Ovary (tissue), 9 donors: ENCODE results near the gene OR11H7. TPM values are rescaled to one million over a fixed set of nuclear protein-coding genes. Genes with fewer than 3 reads are reported as not detected.
"Not testable (repeated sequence)": the region's sequence is repeated elsewhere in the genome, so short reads cannot be mapped to it uniquely, and the experiment has no call there.

Experiments
- DNase-seq, 5 donors: peaks; one replicate each; pipeline ENCODE4 v3.0.0-alpha.2; 2019 to 2020
- H3K27ac ChIP-seq, 2 donors: fragments of 200-600 bp; one replicate each; pipeline versions ENCODE4 v1.5.1 to v1.8.0; 2019 to 2022
- H3K27me3 ChIP-seq: fragments of 200-600 bp; one replicate; pipeline ENCODE4 v1.8.0; 2022
- H3K36me3 ChIP-seq: fragments of 200-600 bp; sonication (generic); one replicate; pipeline ENCODE4 v1.5.1; 2019
- H3K4me1 ChIP-seq: one replicate; pipeline ENCODE4 v1.8.1; 2013; ENCODE audit warnings: mild to moderate bottlenecking, moderate library complexity; ENCODE audit not compliant: insufficient read depth
- H3K4me3 ChIP-seq: fragments of 200-600 bp; sonication (generic); one replicate; pipeline ENCODE4 v1.5.1; 2017
- H3K9me3 ChIP-seq, 2 donors: fragments of 200-600 bp in 1 of 2; sonication (generic) in 1 of 2; one replicate each; pipeline versions ENCODE4 v1.5.1 to v1.8.1; 2013 to 2019; ENCODE audit warnings: mild to moderate bottlenecking in 1 of 2, moderate library complexity in 1 of 2
- EP300 ChIP-seq: sonication (generic); formaldehyde crosslinking; IDR thresholded peaks from one replicate; pipeline ENCODE4 v1.6.1; 2017; ENCODE audit warnings: antibody characterized with exemption
- POLR2A ChIP-seq: fragments of 450-650 bp; IDR thresholded peaks from one replicate; pipeline ENCODE4 v1.6.1; 2017; ENCODE audit warnings: antibody characterized with exemption, mild to moderate bottlenecking, moderate library complexity
- WGBS, 3 donors: extraction: QIAGEN DNeasy Blood & Tissue Kit in 1 of 3; methylation state at CpG; one replicate each; pipeline versions ENCODE4 v1.1.5 to v1.1.7; 2013 to 2017; 5-methylcytosine and 5-hydroxymethylcytosine counted together
- intact Hi-C, 4 donors: fragments of 100-400 bp; cut with DNase I; formaldehyde crosslinking; loops; one replicate each; pipeline versions ENCODE4 v1.11.0 to v1.15.1; 2022 to 2023
- polyA plus RNA-seq, 2 donors: library from polyadenylated mRNA; stranded (reverse); fragments of 200-250 nt in 1 of 2; fragments of 350-450 nt in 1 of 2; fragmentation: Illumina TruSeq in 1 of 2; extraction: RNeasy Lipid Tissue Mini Kit (QIAGEN cat#74804) in 1 of 2; gene quantifications; one replicate each; pipeline ENCODE4 v1.2.3, GENCODE V29; 2013 to 2014
- total RNA-seq, 7 donors: library from RNA; depleted of rRNA in 2 of 7; stranded (reverse); fragments of >200 nt in 2 of 7; fragmentation: NEBNext Ultra II Directional in 3 of 7; extraction: Animal tissue kit (Norgen Biotek cat#: 25700) in 3 of 7; gene quantifications; one replicate each; pipeline versions ENCODE4 v1.1.0 to v1.2.4, GENCODE V29; 2016 to 2023
- TF ChIP-seq, protein P1 (sequence below), 3 donors: fragments of 450-650 bp in 2 of 3; fragments of 200-600 bp in 1 of 3; IDR thresholded peaks; one replicate each; pipeline versions ENCODE4 v1.5.1 to v1.8.0; 2016 to 2022; ENCODE audit warnings: antibody characterized with exemption in 3 of 3, mild to moderate bottlenecking in 1 of 3
- donor health status: DM: no; HTN: no; CAD: no; lungs with moderate emphysema.
- donor health status: DM: no; HTN: no; CAD: no.
- donor health status: Bipolar disorder and iron deficiency.
- donor health status: DM: yes; HTN: yes; CAD: no.
- donor health status: DM: no; HTN: no; CAD: no.
- donor health status: DM: yes; HTN: yes; CAD: no.

OR11H7 gene
- total and polyA plus RNA-seq, 9 donors: not detected

DNA sequence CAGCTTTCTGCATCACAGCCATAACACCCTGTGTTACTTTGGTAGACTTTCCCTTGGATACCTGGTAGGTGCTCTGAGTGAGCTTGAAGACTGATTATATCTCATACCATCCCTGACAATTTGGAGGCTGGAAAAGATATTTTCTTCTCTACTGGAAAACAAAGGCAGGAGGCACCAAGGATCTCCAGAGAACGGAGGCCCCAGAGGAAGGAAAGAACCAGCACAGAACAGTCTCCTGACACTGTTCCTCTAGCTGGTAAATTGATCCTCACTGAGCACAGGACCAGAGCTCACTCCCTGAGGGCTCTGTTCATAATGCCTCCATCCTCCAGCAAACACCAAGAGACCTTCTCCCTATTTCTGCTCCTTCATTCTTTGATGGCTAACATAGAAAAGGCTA lies 38.2 kb upstream of the OR11H7 start, which contains the start of gene OR11G2:
Gene OR11G2, plus strand, starts transcription at position 301 of the 400 bp plus-strand sequence. CDS start 6,542 bp downstream, outside the sequence.
- Histone ChIP-seq H3K27ac (no peak within 1 kb of the TSS), H3K36me3 (no peaks in the 10 kb centered on the region), H3K9me3 (no peaks in the 10 kb centered on the region), H3K27me3 (no peaks in the 10 kb centered on the region), H3K4me3 (no peak within 1 kb of the TSS), H3K4me1 (no peaks in the 10 kb centered on the region)
- 44 to 63% (median 46%) methylated on average over 1 of the region's 1 CpG for WGBS, 3 donors
- DNase-seq: no peak
- TF ChIP-seq, protein P1, sequence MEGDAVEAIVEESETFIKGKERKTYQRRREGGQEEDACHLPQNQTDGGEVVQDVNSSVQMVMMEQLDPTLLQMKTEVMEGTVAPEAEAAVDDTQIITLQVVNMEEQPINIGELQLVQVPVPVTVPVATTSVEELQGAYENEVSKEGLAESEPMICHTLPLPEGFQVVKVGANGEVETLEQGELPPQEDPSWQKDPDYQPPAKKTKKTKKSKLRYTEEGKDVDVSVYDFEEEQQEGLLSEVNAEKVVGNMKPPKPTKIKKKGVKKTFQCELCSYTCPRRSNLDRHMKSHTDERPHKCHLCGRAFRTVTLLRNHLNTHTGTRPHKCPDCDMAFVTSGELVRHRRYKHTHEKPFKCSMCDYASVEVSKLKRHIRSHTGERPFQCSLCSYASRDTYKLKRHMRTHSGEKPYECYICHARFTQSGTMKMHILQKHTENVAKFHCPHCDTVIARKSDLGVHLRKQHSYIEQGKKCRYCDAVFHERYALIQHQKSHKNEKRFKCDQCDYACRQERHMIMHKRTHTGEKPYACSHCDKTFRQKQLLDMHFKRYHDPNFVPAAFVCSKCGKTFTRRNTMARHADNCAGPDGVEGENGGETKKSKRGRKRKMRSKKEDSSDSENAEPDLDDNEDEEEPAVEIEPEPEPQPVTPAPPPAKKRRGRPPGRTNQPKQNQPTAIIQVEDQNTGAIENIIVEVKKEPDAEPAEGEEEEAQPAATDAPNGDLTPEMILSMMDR (IDR thresholded peaks at IDR 0.05): no peak
- intact Hi-C loops: no loop called here

DNA sequence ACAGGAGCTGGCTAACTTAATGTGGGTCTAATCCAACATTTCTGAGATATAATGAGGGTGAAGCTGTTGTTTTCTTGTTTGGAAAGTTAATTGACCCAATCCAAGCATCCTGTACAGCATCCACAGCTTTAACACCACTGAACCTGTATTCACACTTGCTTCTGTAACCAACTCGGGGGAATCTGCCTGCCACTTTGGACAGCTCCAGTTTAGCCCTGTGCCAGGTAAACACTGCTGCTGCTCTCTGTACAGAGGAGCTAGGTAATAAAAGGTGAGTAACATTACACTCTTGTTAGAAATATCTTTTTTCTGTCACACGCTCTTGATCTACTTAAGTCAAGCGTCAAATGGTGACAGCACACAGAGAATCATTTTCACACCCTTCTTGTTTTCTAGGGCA lies 37.4 kb upstream of the OR11H7 start:
- no peak for TF ChIP-seq POLR2A
- TF ChIP-seq, protein P1 (IDR thresholded peaks at IDR 0.05): no peak
- no peak for TF ChIP-seq EP300
- 68 to 80% (median 69%) methylated on average over 3 of the region's 3 CpGs for WGBS, 3 donors
- DNase-seq: no peak
- Histone ChIP-seq H3K9me3 (no peaks in the 10 kb centered on the region), H3K36me3 (no peaks in the 10 kb centered on the region), H3K4me1 (no peaks in the 10 kb centered on the region), H3K4me3 (no peak overlapping the region), H3K27me3 (no peaks in the 10 kb centered on the region), H3K27ac (no peak overlapping the region)
- intact Hi-C loops: no loop called here

DNA sequence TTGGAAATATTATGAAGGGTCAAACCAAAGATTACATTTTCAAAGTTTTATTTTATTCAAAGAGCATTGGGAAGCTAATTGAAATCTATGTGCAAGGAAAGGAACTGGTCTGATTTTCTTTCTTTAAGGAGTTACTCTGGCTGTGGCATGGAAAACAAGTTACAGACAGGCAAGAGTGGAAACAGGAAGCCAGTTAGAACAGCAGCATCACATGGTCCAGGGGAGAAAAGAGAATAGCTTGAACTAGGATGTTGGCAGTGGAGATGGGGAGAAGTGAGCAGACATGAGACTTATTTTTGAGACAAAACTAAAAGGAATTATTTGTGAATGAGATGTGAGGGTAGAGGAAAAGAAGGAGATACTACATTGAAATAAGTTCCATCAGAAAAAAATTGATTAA lies 34.7 kb upstream of the OR11H7 start:
- TF ChIP-seq POLR2A (no peak), EP300 (no peak)
- TF ChIP-seq, protein P1 (IDR thresholded peaks at IDR 0.05): no peak
- Histone ChIP-seq H3K4me1 (no peaks in the 10 kb centered on the region), H3K27ac (no peak overlapping the region), H3K27me3 (no peaks in the 10 kb centered on the region), H3K4me3 (no peak overlapping the region), H3K36me3 (no peaks in the 10 kb centered on the region), H3K9me3 (no peaks in the 10 kb centered on the region)
- intact Hi-C loops: no loop called here
- no peak for DNase-seq

DNA sequence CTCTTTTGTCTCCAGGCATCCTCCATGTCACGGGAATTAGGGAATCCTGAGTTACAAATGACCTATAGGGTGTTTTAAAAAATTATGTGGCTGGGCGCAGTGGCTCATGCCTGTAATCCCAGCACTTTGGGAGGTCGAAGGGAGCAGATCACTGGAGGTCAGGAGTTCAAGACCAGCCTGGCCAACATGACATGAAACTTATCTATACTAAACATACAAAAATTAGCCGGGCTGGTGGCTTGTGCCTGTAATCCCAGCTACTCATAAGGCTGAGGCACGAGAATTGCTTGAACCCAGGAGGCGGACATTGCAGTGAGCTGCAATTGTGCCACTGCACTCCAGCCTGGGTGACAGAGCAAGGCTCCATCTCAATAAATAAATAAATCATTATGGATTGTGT lies 33.6 kb upstream of the OR11H7 start:
- 60 to 67% (median 63%) methylated on average over 6 of the region's 6 CpGs for WGBS, 3 donors

DNA sequence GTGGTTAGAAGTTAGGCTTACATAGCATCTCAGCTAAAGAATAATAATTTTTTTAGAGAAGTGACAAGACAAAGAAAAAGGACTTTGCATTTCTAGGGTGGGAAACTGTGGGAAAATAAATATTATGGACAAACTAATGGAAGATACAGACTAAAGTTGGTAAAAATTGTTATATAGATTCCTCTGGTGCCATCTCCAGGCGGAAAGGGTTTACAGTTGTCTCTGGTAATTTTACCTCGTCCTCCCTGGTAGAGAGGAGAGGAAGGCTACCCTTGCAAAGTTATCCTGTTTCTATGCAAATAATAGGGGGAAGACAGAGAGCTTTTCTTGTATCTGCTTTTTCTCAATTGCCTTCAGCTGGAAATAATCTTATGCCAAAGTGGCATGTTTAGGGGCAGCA lies 32.9 kb upstream of the OR11H7 start:
- TF ChIP-seq POLR2A (no peak), EP300 (no peak)
- TF ChIP-seq, protein P1 (IDR thresholded peaks at IDR 0.05): no peak
- no peaks in the 10 kb centered on the region for H3K27me3 ChIP-seq
- no peak for DNase-seq
- H3K36me3 ChIP-seq: no peaks in the 10 kb centered on the region
- H3K9me3 ChIP-seq: no peaks in the 10 kb centered on the region
- intact Hi-C loops: no loop called here
- no peak overlapping the region for H3K27ac ChIP-seq
- WGBS, 3 donors: 14 to 50% (median 27%) methylated on average over 2 of the region's 2 CpGs
- no peaks in the 10 kb centered on the region for H3K4me1 ChIP-seq
- H3K4me3 ChIP-seq: no peak overlapping the region

More for the DNA sequence above, 33.6 kb upstream of the OR11H7 start:
- H3K27ac ChIP-seq, H3K4me1 ChIP-seq, intact Hi-C loops, H3K36me3 ChIP-seq, H3K4me3 ChIP-seq, DNase-seq, H3K27me3 ChIP-seq, H3K9me3 ChIP-seq: not testable (repeated sequence)
